ENCODE data around the gene VPREB1.
A peak's percentile ranks its signal among the peaks of the same experiment; 100 is the strongest.
"Not testable (repeated sequence)": the region's sequence is repeated elsewhere in the genome, so short reads cannot be mapped to it uniquely, and the experiment has no call there.

VPREB1 gene

DNA sequence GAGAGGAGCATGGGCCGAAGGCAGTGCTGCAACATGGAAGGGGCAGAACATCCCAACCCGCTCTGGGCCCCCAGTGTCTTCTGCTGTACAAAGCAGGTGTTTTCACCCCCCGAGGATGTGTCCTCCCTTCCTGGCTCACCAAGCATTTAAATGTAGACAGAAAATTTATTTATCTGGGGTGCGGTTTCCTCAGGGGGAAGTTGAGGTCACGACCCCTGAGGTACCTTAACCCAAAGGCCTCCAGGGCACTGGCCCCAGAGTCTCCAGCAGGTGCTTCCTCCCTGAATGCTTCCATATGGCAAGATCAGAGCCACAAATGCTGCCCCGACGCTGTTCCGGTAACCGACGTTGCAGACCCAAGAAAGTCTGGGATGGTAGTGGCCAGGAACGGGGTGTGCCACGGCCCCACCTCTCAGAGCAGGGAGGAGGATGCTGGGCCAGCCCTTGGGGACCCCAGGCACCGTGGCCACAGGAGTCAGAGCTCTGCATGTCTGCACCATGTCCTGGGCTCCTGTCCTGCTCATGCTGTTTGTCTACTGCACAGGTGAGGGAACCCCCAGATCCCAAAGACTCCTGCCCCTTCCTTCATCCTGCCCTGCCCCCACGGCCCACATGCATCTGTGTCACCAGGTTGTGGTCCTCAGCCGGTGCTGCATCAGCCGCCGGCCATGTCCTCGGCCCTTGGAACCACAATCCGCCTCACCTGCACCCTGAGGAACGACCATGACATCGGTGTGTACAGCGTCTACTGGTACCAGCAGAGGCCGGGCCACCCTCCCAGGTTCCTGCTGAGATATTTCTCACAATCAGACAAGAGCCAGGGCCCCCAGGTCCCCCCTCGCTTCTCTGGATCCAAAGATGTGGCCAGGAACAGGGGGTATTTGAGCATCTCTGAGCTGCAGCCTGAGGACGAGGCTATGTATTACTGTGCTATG is at the start of gene VPREB1:
Gene VPREB1 (plus strand): TSS at position 471 of the 935 bp plus-strand sequence. CDS start 28 bp downstream, at position 499.
- DNase-seq (ENCODE audit: low read depth in 1 of 2, low spot score in 1 of 2): no peak

DNA sequence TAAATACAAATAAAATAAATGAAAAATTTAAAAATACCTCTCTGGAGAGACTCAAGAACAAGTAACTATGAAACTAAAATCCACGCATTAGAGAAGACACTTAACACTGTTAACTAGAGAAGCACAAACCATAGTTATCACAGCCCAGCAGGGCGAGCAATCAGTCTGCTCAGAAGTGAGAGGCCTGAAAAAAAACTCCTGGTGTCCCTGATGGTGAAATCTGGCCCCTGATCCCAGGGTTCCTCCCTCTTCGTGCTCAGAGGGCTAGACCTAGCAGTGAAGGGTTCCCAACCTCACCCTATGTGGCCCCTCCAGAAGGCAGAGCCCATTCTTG is 49.7 kb upstream of the VPREB1 start:
- no peak for DNase-seq (ENCODE audit: low read depth in 1 of 2, low spot score in 1 of 2)

- DNase-seq (ENCODE audit: low read depth in 1 of 2, low spot score in 1 of 2): peak; percentile 64 to 80
Measured at GRCh38 chr22:22195265-22196017, 49.1 kb upstream of the VPREB1 start.

DNA sequence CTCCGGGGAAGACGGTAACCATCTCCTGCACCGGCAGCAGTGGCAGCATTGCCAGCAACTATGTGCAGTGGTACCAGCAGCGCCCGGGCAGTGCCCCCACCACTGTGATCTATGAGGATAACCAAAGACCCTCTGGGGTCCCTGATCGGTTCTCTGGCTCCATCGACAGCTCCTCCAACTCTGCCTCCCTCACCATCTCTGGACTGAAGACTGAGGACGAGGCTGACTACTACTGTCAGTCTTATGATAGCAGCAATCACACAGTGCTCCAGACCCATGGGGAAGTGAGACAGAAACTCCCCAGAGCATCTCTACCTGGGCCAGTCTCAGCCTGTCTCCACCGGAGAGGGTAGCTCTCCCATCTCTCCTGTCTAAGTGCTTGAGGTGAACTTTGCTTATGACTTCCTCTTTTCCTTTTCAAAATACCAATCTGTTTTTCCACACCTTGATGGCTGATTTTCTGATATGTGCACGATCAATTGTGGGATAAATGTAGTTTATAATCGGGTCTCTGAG is 48.5 kb upstream of the VPREB1 start:
- DNase-seq (ENCODE audit: low read depth in 1 of 2, low spot score in 1 of 2): no peak

DNA sequence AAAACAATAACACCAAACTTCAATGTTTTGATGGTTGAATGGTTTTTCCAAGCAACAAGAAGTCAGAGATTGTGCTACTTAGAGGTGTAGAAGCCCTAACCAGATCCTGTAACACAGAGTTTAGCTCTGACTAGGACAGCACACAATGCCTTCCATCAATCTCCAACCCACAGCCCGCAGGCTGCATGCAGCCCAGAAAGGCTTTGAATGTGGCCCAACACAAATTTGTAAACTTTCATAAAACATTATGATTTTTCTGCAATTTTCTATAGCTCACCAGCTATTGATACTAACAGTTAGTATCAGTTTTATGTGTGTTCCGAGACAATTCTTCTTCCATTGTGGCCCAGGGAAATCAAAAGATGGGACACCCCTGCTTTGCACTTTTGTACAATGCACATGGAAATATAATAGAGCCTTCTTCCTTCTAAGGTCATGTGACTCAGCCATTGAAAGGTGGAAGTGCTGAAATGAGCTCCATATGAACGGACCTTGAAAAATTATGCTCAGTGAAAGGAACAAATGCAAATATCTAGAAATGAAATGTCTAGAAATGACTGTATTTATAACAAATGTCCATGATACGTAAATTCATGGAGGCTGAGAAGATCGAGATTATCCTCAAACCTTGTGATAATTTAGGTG is 47.6 kb upstream of the VPREB1 start:
- DNase-seq (ENCODE audit: low read depth in 1 of 2, low spot score in 1 of 2): no peak

DNA sequence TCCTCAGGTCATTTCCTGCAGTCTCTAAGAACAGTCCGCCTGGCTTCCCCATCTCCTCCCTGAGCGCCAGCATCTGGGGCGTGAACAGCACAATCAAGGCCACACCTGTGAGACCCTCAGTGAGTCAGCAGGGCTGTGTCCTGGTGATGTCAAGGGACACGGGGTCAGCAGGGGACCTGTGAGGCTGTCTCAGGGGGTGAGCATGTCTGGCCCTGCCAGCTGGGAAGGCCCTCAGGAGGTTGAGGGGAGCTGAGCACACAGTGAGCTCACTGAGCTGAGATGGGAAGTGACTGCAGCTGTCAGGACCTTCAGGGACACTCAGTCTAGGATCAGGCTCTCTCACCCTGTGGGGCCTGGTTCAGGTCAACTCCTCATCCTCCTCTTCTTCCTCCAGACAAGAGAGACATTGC is 46.6 kb upstream of the VPREB1 start:
- DNase-seq (ENCODE audit: low read depth in 1 of 2, low spot score in 1 of 2): no peak

DNA sequence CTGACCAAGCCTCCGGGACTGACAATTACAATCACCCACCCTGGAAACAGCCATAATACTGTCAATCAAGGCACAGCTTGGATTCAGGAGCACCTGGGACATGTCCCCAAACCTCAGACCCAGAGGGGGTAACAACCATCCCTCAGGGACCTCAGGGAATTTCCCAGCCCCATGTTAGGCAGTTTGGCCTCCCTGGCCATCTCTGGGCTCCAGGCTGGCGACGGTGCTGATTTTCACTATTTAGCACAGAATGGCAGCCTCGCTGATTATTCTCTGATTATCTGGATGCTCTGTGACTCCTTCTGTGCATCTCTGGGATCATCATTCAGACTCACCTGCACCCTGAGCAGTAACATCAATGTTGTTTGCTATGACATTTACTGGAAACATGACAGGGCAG is 45.8 kb upstream of the VPREB1 start:
- DNase-seq (ENCODE audit: low read depth in 1 of 2, low spot score in 1 of 2): no peak

GRCh38 chr22:22199634-22200033 is 45.0 kb upstream of the VPREB1 start:
- no peak for DNase-seq (ENCODE audit: low read depth in 1 of 2, low spot score in 1 of 2)

DNA sequence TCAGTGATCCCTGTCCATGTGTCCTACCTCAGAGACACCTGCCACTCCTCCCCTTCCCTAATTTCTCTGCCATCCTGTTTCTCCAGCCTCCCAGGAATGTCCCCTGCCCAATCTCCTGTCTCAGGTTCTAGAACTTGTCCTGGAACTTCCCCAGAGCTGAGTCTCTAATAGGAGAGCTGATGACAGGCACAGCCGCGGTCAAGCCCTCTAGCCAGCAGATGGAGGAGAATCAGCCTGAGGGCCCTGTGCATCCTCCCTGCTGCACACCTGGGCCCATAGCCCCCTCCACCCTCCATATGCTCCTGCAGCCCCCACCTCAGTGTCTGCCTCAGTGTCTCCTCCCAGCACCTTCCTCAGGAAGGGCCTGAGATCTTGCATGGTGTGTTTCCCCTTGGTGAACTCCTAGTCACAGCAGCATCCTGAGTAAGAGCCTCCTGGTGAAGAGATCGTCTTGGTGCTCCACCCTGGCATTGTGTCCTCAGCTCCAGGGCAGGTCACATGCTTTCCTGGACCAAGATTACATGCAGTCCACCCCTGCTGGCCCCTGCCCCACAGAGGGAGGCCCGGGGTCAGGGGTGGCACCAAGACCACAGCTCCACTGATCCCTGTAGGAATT is 43.9 kb upstream of the VPREB1 start:
- no peak for DNase-seq (ENCODE audit: low read depth in 1 of 2, low spot score in 1 of 2)

DNA sequence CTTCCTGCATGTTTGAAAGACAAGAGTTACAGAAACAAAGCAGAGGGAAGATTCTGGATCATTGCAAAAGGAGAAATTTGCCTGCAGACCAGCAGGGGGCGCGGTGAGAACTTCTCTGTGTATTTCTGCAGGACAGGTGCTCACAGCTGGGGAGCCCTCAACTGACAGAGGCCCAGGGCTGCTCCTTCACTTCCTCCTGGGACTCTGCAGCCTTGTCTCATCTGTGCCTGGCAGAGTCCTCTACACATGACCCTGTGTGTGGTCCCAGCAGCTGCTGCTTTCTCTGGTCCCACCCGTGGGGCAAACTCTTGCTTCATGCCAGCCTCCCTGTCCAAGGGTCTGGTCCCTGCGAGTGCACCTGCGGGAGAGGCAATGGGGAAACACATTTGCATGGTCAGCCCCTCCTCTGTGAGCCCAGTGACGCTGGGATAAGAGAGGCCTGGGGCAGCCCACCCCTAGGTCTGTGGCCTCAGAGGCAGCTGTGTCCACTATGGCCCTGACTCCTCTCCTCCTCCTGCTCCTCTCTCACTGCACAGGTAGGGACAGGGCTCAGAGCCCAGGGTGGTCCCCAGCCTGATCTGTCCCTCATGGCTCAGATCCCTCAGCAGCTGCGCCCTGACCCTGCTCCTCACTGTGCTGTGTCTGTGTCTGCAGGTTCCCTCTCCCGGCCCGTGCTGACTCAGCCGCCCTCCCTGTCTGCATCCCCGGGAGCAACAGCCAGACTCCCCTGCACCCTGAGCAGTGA is 43.2 kb upstream of the VPREB1 start:
- peak in 1 of 2 donors; percentile 50 for DNase-seq (ENCODE audit: low read depth in 1 of 2, low spot score in 1 of 2)

DNA sequence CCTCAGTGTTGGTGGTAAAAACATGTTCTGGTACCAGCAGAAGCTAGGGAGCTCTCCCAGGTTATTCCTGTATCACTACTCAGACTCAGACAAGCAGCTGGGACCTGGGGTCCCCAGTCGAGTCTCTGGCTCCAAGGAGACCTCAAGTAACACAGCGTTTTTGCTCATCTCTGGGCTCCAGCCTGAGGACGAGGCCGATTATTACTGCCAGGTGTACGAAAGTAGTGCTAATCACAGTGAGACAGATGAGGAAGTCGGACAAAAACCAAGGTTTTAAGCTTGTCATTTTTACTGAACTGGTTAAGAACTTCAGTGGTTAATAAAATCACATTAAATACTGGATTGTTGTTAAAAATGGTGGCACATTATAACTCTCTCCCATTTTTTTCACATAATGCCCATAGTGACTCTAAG is 42.6 kb upstream of the VPREB1 start:
- no peak for DNase-seq (ENCODE audit: low read depth in 1 of 2, low spot score in 1 of 2)

GRCh38 chr22:22203048-22203971 is 41.3 kb upstream of the VPREB1 start:
- no peak for DNase-seq (ENCODE audit: low read depth in 1 of 2, low spot score in 1 of 2)

DNA sequence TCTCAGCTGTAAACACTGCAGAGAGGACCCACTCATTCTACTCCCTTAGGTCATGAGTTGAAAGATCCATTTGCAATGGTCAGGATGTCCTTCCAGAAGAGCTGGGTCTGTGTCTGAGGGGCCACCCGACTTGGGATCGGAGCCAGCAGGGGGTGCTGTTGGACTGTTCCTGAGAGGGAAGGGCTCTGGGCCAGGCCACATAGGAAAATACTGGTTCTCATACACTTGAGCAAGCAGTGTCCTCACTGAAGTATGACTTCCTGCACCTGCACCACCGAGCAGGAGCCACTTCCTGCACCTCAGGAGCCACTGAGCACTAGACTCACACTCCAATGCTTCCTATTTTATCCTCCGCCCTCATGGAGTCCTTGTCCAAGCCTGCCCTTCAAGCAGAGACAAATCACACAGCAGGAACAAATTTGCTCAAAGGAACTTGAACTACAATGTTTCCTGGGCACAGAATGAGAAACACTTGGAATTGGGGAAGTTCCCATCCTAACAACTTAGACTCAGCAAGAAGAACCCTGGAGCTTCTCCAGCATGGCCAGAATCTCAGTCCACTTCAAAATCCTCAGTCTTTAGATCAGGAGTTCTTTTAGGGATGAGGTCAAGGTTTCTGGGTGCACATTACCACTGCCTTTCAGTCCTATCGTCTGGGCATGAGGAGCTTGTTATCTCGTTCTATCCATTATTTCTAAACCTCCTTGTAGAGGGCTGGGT is 36.6 kb upstream of the VPREB1 start:
- DNase-seq (ENCODE audit: low read depth in 1 of 2, low spot score in 1 of 2): peak; percentile 63 to 78

DNA sequence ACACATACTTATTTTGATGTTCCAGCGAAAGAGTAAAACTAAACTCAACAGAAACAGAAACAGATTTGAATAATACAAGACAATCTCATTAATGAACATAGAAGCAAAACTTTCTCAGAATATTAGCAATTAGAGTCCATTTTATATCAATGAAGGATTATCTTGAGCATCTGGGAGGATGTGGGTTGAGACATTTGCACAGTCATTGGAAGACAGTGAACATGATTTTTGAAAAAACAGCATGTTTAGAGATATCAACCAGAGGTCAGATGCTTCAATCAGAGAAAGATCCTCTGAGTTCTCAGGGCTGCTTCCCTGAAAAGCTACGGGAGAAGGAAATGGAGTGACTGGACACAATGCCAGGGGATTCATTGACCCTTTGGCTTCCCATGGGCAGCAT is 35.9 kb upstream of the VPREB1 start:
- DNase-seq (ENCODE audit: low read depth in 1 of 2, low spot score in 1 of 2): no peak

DNA sequence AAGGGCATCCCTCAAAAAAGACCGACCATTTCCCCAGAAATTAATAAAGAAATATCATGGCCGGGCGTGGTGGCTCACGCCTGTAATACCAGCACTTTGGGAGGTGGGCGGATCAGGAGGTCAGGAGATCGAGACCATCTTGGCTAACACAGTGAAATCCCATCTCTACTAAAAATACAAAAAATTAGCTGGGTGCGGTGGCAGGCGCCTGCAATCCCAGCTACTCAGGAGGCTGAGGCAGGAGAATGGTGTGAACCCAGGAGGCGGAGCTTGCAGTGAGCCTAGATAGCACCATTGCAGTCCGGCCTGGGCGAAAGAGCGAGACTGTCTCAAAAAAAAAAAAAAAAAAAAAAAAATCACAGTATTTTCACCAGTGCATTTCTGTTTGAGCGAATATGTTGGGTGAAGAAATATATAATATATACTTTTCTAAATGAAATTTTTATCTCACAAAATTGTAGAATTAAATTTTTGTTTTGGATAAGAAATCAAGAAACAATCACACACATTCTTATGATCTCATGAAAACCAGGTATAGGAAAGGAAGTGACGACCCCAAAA is 35.4 kb upstream of the VPREB1 start:
- DNase-seq (ENCODE audit: low read depth in 1 of 2, low spot score in 1 of 2): not testable (repeated sequence)

DNA sequence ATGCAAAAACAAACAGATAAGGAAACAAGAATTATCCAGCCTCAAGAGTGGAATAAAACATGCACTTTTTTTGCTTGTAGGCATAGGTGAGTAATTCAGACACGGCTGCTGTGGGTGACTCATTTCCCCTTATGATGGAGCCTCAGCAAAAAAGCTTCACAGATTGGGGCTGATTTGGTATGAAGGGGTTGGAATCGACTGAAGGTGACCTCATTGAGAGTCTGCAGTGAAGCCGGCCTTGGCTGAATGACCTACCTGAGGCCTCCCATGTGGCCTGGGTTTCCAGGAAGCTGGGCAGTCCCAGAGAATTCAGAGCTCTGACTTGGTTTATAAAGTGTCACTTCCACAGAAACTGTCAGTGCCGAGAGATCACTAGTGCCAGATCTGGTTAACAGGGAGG is 34.2 kb upstream of the VPREB1 start:
- DNase-seq (ENCODE audit: low read depth in 1 of 2, low spot score in 1 of 2): peak in 1 of 2 donors; percentile 60

GRCh38 chr22:22210889-22211833 is 33.4 kb upstream of the VPREB1 start:
- no peak for DNase-seq (ENCODE audit: low read depth in 1 of 2, low spot score in 1 of 2)
